ENCODE measurements around the gene GPRC5D.

Gene GPRC5D

DNA sequence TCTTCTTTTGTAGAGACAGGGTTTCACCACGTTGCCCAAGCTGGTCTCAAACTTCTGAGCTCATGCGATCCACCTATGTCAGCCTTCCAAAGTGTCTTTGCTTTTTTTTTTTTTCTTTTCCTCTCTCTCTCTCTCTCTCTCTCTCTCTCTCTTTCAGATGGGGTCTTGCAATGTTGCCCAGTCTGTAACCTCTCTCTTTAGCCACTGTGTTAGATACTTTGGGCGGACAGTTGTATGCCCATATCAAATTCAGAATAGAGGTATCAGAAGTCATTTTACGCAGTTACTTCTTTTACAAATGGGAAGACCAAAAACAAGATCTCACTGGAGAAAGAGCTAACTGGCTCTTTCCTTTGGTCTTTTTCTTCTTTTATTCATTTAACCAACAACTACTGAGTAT is 41.4 kb upstream of the GPRC5D start:
- Histone ChIP-seq H3K9me3 (replicated peaks; ENCODE audit: low read length) (no peaks in the 10 kb centered on the region), H3K4me2 (ENCODE audit: low read length) (peak overlapping the region; percentile 74), H3K4me1 (ENCODE audit: control insufficient read depth, insufficient read depth, low read length) (peaks cover 35% of the 10 kb centered on the region), H3K36me3 (ENCODE audit: insufficient read depth, low read length) (peaks cover 14% of the 10 kb centered on the region), H3K4me3 (ENCODE audit: low read length) (peak overlapping the region; percentile 52), H3K9ac (ENCODE audit: low read depth, low read length) (peak overlapping the region; percentile 65), H3K27me3 (ENCODE audit: control insufficient read depth, insufficient read depth, low read length) (no peaks in the 10 kb centered on the region)

DNA sequence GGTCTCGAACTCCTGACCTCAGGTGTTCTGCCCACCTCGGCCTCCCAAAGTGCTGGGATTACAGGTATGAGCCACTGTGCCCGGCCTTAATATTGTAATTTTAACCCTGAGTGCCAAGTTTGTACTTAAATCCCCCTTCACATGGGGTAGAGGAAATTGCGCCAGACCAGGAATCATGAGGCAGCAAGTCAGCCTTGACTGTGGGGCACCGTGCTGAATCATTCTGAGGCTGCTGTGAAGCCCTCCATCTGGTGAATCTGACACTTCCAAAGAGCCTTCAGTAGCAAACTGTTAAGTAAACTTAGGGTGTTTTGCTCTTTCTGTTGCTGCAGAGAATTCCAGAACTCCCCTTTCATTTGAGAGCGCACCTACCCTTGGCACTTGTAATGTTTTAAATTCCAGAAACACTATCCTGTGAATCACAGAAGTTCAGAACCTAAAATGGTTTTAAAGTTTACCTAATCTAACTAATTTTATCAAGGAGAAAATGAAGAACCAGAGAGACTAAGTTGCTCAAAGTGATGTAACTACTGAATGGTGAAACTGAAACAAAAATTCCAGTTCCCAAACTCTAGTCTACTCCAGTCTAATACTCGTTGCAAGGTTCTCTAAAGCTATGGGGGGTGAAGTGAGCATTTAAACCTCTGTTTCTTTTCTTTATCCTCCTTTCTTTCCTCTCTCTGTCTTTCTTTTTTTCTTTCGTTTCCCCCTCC is 40.6 kb upstream of the GPRC5D start:
- Histone ChIP-seq H3K4me3 (ENCODE audit: low read length) (peak overlapping the region; percentile 52), H3K4me2 (ENCODE audit: low read length) (peak overlapping the region; percentile 74), H3K4me1 (ENCODE audit: control insufficient read depth, insufficient read depth, low read length) (peaks cover 32% of the 10 kb centered on the region), H3K9me3 (replicated peaks; ENCODE audit: low read length) (no peaks in the 10 kb centered on the region), H3K9ac (ENCODE audit: low read depth, low read length) (peak overlapping the region; percentile 65), H3K27me3 (ENCODE audit: control insufficient read depth, insufficient read depth, low read length) (no peaks in the 10 kb centered on the region), H3K36me3 (ENCODE audit: insufficient read depth, low read length) (peaks cover 21% of the 10 kb centered on the region)

DNA sequence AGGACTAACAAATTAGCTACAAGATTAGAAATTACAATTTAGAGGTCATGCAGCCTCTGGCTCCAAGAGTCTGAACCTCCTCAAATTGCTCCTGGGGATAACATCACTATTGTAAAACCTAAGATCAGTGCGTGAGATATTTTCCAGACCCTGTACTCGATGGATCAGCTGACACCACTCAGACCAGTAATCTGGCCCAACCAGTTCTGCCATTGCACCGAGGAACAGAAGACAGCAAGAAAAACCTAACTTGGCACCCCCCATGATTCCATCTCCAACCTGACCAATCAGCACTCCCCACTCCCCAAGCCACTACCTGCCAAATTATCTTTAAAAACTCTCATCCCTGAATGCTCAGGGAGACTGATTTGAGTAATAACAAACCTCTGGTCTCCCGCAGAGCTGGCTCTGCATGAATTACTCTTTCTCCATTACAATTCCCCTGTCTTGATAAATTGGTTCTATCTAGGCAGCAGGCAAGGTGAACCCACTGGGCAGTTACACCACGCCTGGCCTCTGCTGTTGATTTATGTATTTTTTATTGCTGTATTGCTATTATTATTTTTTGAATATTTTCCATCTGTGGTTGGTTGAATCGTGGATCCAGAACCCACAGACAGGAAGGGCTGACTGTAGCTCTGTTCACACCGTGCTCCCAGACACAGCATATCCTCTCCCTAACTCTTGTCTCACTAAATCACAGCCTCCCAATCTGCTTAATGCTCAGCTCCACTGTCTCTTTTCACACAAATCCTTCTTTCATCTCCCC is 38.9 kb upstream of the GPRC5D start:
- peaks cover 27% of the 10 kb centered on the region for H3K4me1 ChIP-seq (ENCODE audit: control insufficient read depth, insufficient read depth, low read length)
- no peak overlapping the region for H3K4me2 ChIP-seq (ENCODE audit: low read length)
- H3K9me3 ChIP-seq (replicated peaks; ENCODE audit: low read length) = no peaks in the 10 kb centered on the region
- no peak overlapping the region for H3K4me3 ChIP-seq (ENCODE audit: low read length)
- H3K36me3 ChIP-seq (ENCODE audit: insufficient read depth, low read length) = peaks cover 37% of the 10 kb centered on the region
- no peak overlapping the region for H3K9ac ChIP-seq (ENCODE audit: low read depth, low read length)
- H3K27me3 ChIP-seq (ENCODE audit: control insufficient read depth, insufficient read depth, low read length) = no peaks in the 10 kb centered on the region

DNA sequence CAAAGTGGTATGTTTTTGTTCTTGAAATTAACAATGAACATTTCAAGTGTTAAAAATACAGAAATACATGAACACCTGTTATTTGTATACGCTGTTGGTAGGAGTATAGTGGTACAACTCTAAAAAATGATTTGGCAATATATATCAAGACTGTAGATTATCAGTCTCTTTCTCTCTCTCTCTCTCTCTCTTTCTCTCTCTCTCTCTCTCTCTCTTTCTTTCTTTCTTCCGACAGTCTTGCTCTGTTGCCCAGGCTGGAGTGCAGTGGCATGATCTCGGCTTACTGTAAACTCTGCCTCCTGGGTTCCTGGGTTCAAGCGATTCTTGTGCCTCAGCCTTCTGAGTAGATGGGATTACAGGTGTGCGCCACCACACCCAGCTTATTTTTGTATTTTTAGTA is 35.5 kb upstream of the GPRC5D start:
- H3K27me3 ChIP-seq (ENCODE audit: control insufficient read depth, insufficient read depth, low read length) = no peaks in the 10 kb centered on the region
- no peak overlapping the region for H3K4me2 ChIP-seq (ENCODE audit: low read length)
- H3K9me3 ChIP-seq (replicated peaks; ENCODE audit: low read length) = no peaks in the 10 kb centered on the region
- H3K4me1 ChIP-seq (ENCODE audit: control insufficient read depth, insufficient read depth, low read length) = peaks cover 15% of the 10 kb centered on the region
- peaks cover 50% of the 10 kb centered on the region for H3K36me3 ChIP-seq (ENCODE audit: insufficient read depth, low read length)
- H3K9ac ChIP-seq (ENCODE audit: low read depth, low read length) = no peak overlapping the region
- H3K4me3 ChIP-seq (ENCODE audit: low read length) = no peak overlapping the region

DNA sequence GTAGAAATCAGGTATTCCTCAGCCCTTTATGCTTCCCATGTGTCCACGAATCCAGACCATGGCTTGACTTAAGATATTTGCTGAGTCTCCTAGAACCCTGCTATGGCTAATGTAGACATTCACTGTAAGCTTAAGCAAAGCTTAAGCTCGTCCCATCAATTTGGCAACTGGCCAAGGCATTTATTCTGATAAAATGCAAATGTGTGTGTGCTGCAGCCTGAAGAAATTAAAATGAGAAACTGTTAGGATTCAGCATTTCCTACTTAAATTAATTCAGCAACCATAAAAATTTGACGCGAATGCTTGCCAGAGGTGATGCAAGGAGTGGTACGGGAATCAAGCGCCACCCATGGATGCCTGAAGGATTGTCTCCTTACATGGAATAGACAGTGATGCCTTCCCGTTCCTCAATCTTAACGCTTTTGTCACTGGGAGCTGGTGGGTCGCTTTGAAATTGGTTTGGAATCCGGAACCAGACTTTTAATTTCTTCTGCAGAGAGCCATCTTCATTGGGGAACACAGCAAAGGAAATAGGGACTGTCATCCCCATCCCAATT is 34.9 kb upstream of the GPRC5D start:
- H3K9ac ChIP-seq (ENCODE audit: low read depth, low read length) = no peak overlapping the region
- no peaks in the 10 kb centered on the region for H3K27me3 ChIP-seq (ENCODE audit: control insufficient read depth, insufficient read depth, low read length)
- peaks cover 10% of the 10 kb centered on the region for H3K4me1 ChIP-seq (ENCODE audit: control insufficient read depth, insufficient read depth, low read length)
- H3K4me2 ChIP-seq (ENCODE audit: low read length) = no peak overlapping the region
- H3K4me3 ChIP-seq (ENCODE audit: low read length) = no peak overlapping the region
- H3K9me3 ChIP-seq (replicated peaks; ENCODE audit: low read length) = no peaks in the 10 kb centered on the region
- H3K36me3 ChIP-seq (ENCODE audit: insufficient read depth, low read length) = peaks cover 55% of the 10 kb centered on the region

DNA sequence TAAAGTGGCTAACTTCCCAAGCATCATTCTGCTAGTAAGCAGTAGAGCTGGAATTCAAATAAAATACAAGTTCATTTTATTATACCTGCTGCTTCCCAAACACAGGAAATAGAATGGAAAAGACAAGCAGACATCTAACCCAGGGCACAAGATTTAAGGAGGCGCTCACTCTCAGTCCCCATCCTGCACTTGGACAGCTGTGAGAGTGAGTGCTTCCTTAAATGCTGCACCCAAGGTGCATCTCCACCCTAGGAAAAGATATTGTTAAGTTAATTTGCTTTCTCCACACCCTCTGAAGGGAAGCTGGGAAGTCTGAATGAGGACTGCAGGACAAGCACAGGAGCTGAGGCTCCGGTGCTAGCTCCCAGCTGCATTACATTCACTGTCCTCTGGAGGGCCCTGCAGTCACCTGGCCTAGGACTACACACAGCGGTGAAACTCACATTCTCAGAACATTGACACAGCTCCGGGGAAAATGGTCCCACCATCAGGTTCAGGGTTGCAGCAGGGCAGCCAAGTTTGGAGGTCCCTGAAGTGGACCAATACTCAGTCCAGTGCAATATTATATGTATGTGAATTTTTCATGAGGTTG is 33.9 kb upstream of the GPRC5D start:
- H3K4me1 ChIP-seq (ENCODE audit: control insufficient read depth, insufficient read depth, low read length) = peaks cover 3% of the 10 kb centered on the region
- H3K4me3 ChIP-seq (ENCODE audit: low read length) = no peak overlapping the region
- H3K9ac ChIP-seq (ENCODE audit: low read depth, low read length) = no peak overlapping the region
- no peak overlapping the region for H3K4me2 ChIP-seq (ENCODE audit: low read length)
- H3K9me3 ChIP-seq (replicated peaks; ENCODE audit: low read length) = no peaks in the 10 kb centered on the region
- peaks cover 64% of the 10 kb centered on the region for H3K36me3 ChIP-seq (ENCODE audit: insufficient read depth, low read length)
- H3K27me3 ChIP-seq (ENCODE audit: control insufficient read depth, insufficient read depth, low read length) = no peaks in the 10 kb centered on the region

DNA sequence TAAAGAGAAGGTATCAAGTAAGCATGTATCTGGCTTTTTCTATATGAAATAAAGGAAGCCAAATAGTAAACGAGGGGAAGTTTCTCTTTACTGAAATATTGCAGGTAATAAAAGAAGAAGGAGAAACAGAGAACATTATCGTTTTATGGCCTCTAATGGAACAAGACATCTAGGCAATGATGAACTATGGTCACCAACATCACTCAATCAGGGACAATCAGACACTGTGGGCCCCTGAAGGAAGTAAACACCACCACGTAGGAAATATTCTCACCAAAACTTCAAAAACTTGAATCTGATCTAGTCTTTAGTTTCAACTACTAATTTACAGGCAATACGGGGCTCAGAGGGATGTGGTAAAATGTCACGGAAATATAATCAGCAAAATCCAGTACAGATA is 32.2 kb upstream of the GPRC5D start:
- Histone ChIP-seq H3K4me3 (ENCODE audit: low read length) (no peak overlapping the region), H3K4me1 (ENCODE audit: control insufficient read depth, insufficient read depth, low read length) (peaks cover 17% of the 10 kb centered on the region), H3K36me3 (ENCODE audit: insufficient read depth, low read length) (peaks cover 66% of the 10 kb centered on the region), H3K9ac (ENCODE audit: low read depth, low read length) (no peak overlapping the region), H3K27me3 (ENCODE audit: control insufficient read depth, insufficient read depth, low read length) (no peaks in the 10 kb centered on the region), H3K9me3 (replicated peaks; ENCODE audit: low read length) (no peaks in the 10 kb centered on the region), H3K4me2 (ENCODE audit: low read length) (no peak overlapping the region)

DNA sequence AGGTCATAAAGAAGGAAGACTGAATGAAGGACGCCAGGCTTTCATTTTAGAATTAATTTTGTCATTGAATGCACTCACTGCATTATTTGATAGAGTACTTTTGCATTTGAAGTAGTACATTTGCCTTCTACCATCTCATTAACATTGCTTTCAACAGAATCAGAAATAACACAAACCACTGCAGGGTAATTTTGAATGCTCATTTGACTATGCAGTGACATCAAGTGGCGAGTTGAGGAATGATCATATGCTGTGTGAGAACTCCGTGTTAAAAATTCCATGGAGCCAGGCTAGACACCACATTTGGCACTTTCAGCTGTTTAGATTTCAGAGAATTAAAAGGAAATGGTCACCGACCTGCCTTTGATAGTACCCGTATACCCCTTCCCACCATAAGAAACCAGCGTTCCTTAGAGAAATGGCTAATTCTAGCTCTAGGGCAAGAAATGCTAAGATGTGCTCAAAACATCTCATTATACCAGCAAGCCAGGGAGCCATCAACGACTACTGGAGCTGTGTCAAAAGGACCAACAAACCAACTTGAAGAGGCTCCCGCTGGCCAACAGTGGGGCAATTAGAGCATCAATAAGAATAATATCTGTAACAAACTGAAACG is 31.6 kb upstream of the GPRC5D start:
- H3K27me3 ChIP-seq (ENCODE audit: control insufficient read depth, insufficient read depth, low read length) = no peaks in the 10 kb centered on the region
- peaks cover 21% of the 10 kb centered on the region for H3K4me1 ChIP-seq (ENCODE audit: control insufficient read depth, insufficient read depth, low read length)
- no peak overlapping the region for H3K4me2 ChIP-seq (ENCODE audit: low read length)
- H3K4me3 ChIP-seq (ENCODE audit: low read length) = no peak overlapping the region
- no peak overlapping the region for H3K9ac ChIP-seq (ENCODE audit: low read depth, low read length)
- peaks cover 66% of the 10 kb centered on the region for H3K36me3 ChIP-seq (ENCODE audit: insufficient read depth, low read length)
- no peaks in the 10 kb centered on the region for H3K9me3 ChIP-seq (replicated peaks; ENCODE audit: low read length)

DNA sequence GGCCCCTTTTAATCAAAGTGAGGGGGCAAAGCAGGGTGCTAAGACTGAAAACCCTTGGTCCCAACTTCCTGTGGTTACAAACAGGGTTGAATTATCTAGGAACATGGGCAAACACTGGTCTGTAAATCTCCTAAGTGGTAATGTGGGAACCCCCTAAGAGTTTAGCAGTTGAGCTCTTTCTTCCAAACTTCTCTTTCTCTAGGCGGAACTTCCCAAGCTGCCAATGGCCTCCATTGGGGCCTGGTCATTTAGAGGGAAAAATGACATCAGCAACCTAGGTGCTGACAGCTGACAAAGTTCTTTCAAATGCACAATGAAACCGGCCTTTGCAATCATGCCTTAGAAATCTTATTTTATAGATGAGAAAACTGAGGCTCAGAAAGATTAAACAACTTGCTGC is 30.4 kb upstream of the GPRC5D start:
- Histone ChIP-seq H3K4me2 (ENCODE audit: low read length) (no peak overlapping the region), H3K36me3 (ENCODE audit: insufficient read depth, low read length) (peaks cover 61% of the 10 kb centered on the region), H3K4me3 (ENCODE audit: low read length) (no peak overlapping the region), H3K27me3 (ENCODE audit: control insufficient read depth, insufficient read depth, low read length) (no peaks in the 10 kb centered on the region), H3K4me1 (ENCODE audit: control insufficient read depth, insufficient read depth, low read length) (peaks cover 21% of the 10 kb centered on the region), H3K9ac (ENCODE audit: low read depth, low read length) (no peak overlapping the region), H3K9me3 (replicated peaks; ENCODE audit: low read length) (no peaks in the 10 kb centered on the region)

DNA sequence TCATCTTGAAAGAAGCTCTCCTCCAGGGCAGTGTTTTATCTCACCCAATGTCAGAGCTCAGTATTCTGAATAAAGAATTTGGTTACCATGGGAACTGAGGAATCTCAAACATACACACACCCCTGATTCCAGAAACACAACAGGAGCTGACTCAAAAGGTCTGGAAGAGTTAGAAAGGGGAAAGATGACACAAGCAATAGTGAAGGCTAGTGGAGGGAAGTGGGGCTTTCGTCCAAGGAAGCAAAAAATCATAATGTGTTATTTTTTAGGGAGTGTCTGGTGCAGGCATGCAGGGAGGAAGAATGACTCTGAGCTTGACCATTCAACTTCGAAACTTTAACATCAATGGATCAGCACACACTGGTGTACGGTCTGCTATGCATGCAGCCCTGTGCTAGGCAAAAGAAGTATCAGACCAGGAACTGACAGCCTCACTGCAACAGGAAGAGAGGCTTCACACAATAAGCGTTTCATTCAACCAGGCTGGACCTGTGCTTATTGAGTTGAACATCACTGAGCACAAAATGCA is 27.8 kb upstream of the GPRC5D start:
- peaks cover 43% of the 10 kb centered on the region for H3K4me1 ChIP-seq (ENCODE audit: control insufficient read depth, insufficient read depth, low read length)
- peak overlapping the region; percentile 46 for H3K4me2 ChIP-seq (ENCODE audit: low read length)
- H3K9ac ChIP-seq (ENCODE audit: low read depth, low read length) = peak overlapping the region; percentile 77
- H3K4me3 ChIP-seq (ENCODE audit: low read length) = peak overlapping the region; percentile 5
- peaks cover 50% of the 10 kb centered on the region for H3K36me3 ChIP-seq (ENCODE audit: insufficient read depth, low read length)
- no peaks in the 10 kb centered on the region for H3K27me3 ChIP-seq (ENCODE audit: control insufficient read depth, insufficient read depth, low read length)
- no peaks in the 10 kb centered on the region for H3K9me3 ChIP-seq (replicated peaks; ENCODE audit: low read length)

DNA sequence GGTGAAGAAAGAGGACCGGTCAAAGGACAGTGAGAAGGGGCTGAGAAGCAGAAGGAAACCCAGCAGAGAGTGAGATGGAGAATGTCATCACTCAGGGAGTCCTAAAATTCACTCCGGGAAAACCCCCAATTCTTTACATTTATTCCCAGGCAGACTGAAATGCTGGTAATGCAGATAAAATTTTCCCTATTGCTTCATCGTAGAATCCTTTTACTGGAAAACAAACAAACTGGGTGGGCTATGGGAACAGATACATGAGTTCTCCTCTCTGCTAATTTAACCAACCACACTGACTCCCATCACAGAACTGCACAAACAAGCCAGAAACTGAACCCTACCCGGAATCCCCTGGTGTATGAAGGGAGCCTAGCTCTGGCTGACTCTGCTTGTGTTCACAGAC is 27.2 kb upstream of the GPRC5D start:
- peaks cover 56% of the 10 kb centered on the region for H3K36me3 ChIP-seq (ENCODE audit: insufficient read depth, low read length)
- peak overlapping the region; percentile 77 for H3K9ac ChIP-seq (ENCODE audit: low read depth, low read length)
- H3K27me3 ChIP-seq (ENCODE audit: control insufficient read depth, insufficient read depth, low read length) = no peaks in the 10 kb centered on the region
- H3K9me3 ChIP-seq (replicated peaks; ENCODE audit: low read length) = no peaks in the 10 kb centered on the region
- peak overlapping the region; percentile 38 for H3K4me2 ChIP-seq (ENCODE audit: low read length)
- H3K4me1 ChIP-seq (ENCODE audit: control insufficient read depth, insufficient read depth, low read length) = peaks cover 43% of the 10 kb centered on the region
- no peak overlapping the region for H3K4me3 ChIP-seq (ENCODE audit: low read length)
